K562 (cell line): ENCODE measurements around the gene CRCP.

ENCODE experiments used
- CBFB ChIP-seq: sonication (generic); formaldehyde crosslinking; IDR thresholded peaks from 2 replicates; pipeline ENCODE4 v1.4.0; 2020; ENCODE audit warnings: mild to moderate bottlenecking, missing genetic modification reagents
- CREBBP ChIP-seq: IDR thresholded peaks from one replicate; pipeline ENCODE4 v1.6.1; 2012; ENCODE audit warnings: low read depth, mild to moderate bottlenecking, control low read depth, inconsistent platforms, low read length
- EZH2 ChIP-seq: IDR thresholded peaks from 2 replicates; pipeline ENCODE4 v1.6.1; 2012; ENCODE audit warnings: low read depth, mild to moderate bottlenecking, inconsistent platforms, low read length, borderline replicate concordance
- SIN3A ChIP-seq, 2 experiments: fragments of 150-350 bp in 1 of 2; IDR thresholded peaks; 2 replicates each; pipeline ENCODE4 v1.6.1; 2011 to 2016; ENCODE audit warnings: borderline replicate concordance in 2 of 2, low read depth in 2 of 2, low read length in 2 of 2, mild to moderate bottlenecking in 2 of 2, moderate library complexity in 2 of 2; ENCODE audit not compliant: control insufficient read depth in 1 of 2
- ZNF121 ChIP-seq: sonication (generic); formaldehyde crosslinking; conservative IDR thresholded peaks from 2 replicates; pipeline ENCODE4 v1.8.0; 2022; ENCODE audit warnings: missing genetic modification reagents
- ZNF23 ChIP-seq: fragments of 250-450 bp; sonication (Bioruptor Pico); IDR thresholded peaks from 2 replicates; pipeline ENCODE4 v1.4.0; 2020; ENCODE audit warnings: mild to moderate bottlenecking
- TF ChIP-seq, protein P1 (sequence below), 3 experiments: IDR thresholded peaks in 2 of 3; conservative IDR thresholded peaks in 1 of 3; 2 replicates each; pipeline ENCODE4 v1.5.1; 2011 to 2012; ENCODE audit warnings: low read length in 3 of 3, mild to moderate bottlenecking in 3 of 3, control low read depth in 2 of 3, improper control_type of control experiment in 1 of 3, inconsistent platforms in 1 of 3, low read depth in 1 of 3, mixed read lengths in 1 of 3, moderate library complexity in 1 of 3; ENCODE audit not compliant: insufficient read depth in 2 of 3
- TF ChIP-seq, protein P2 (sequence below): fragments of 250-450 bp; sonication (Bioruptor Pico); IDR thresholded peaks from 2 replicates; pipeline ENCODE4 v1.4.0; 2020; ENCODE audit warnings: mild to moderate bottlenecking, moderate library complexity, borderline replicate concordance
- TF ChIP-seq, protein P3 (sequence below): IDR thresholded peaks from 2 replicates; pipeline ENCODE4 v1.6.1; 2016; ENCODE audit warnings: missing genetic modification characterization, missing compliant biosample characterization

DNA sequence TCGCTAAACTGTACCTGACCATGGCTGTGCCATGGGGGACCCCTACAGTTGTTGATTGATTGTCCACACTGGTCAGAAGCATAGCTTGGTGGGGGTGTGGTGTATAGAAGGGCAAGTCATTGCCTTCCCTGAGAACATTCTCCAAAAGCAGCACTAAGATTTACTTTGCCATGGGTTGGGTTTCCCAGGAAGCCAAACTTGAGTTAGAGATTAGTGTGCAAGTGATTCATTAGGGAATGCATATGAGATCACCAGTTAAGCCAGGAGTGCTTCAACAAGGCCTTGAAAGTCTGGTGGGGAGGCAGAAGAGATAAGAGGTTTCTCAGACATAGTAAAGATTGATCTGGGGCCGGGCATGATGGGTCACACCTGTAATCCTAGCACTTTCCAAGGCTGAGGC, 69.1 kb downstream of the CRCP start:
- TF ChIP-seq CREBBP (no peak), EZH2 (no peak), ZNF121 (CRISPR knock-in tag) (no peak), ZNF23 (CRISPR knock-in tag) (no peak), SIN3A (IDR thresholded peaks at IDR 0.05; ENCODE audit: borderline replicate concordance in 2 of 2, control insufficient read depth in 1 of 2, low read depth in 2 of 2, low read length in 2 of 2) (no peak), CBFB (CRISPR knock-in tag) (no peak)
- TF ChIP-seq, protein P1, sequence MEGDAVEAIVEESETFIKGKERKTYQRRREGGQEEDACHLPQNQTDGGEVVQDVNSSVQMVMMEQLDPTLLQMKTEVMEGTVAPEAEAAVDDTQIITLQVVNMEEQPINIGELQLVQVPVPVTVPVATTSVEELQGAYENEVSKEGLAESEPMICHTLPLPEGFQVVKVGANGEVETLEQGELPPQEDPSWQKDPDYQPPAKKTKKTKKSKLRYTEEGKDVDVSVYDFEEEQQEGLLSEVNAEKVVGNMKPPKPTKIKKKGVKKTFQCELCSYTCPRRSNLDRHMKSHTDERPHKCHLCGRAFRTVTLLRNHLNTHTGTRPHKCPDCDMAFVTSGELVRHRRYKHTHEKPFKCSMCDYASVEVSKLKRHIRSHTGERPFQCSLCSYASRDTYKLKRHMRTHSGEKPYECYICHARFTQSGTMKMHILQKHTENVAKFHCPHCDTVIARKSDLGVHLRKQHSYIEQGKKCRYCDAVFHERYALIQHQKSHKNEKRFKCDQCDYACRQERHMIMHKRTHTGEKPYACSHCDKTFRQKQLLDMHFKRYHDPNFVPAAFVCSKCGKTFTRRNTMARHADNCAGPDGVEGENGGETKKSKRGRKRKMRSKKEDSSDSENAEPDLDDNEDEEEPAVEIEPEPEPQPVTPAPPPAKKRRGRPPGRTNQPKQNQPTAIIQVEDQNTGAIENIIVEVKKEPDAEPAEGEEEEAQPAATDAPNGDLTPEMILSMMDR (IDR thresholded peaks at IDR 0.05 in 2 of 3, conservative IDR thresholded peaks at IDR 0.05 in 1 of 3; ENCODE audit: insufficient read depth in 2 of 3, low read depth in 1 of 3, low read length in 3 of 3), result no peak
- TF ChIP-seq, protein P2, sequence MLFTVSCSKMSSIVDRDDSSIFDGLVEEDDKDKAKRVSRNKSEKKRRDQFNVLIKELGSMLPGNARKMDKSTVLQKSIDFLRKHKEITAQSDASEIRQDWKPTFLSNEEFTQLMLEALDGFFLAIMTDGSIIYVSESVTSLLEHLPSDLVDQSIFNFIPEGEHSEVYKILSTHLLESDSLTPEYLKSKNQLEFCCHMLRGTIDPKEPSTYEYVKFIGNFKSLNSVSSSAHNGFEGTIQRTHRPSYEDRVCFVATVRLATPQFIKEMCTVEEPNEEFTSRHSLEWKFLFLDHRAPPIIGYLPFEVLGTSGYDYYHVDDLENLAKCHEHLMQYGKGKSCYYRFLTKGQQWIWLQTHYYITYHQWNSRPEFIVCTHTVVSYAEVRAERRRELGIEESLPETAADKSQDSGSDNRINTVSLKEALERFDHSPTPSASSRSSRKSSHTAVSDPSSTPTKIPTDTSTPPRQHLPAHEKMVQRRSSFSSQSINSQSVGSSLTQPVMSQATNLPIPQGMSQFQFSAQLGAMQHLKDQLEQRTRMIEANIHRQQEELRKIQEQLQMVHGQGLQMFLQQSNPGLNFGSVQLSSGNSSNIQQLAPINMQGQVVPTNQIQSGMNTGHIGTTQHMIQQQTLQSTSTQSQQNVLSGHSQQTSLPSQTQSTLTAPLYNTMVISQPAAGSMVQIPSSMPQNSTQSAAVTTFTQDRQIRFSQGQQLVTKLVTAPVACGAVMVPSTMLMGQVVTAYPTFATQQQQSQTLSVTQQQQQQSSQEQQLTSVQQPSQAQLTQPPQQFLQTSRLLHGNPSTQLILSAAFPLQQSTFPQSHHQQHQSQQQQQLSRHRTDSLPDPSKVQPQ (CRISPR knock-in tag), result no peak
- TF ChIP-seq, protein P3, sequence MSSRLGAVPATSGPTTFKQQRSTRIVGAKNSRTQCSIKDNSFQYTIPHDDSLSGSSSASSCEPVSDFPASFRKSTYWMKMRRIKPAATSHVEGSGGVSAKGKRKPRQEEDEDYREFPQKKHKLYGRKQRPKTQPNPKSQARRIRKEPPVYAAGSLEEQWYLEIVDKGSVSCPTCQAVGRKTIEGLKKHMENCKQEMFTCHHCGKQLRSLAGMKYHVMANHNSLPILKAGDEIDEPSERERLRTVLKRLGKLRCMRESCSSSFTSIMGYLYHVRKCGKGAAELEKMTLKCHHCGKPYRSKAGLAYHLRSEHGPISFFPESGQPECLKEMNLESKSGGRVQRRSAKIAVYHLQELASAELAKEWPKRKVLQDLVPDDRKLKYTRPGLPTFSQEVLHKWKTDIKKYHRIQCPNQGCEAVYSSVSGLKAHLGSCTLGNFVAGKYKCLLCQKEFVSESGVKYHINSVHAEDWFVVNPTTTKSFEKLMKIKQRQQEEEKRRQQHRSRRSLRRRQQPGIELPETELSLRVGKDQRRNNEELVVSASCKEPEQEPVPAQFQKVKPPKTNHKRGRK (tag), result no peak
